ENCODE data around the gene ZC3H13. TPM values are rescaled to one million over a fixed set of nuclear protein-coding genes. Genes with fewer than 3 reads are reported as not detected.
"Not testable (repeated sequence)": the region's sequence is repeated elsewhere in the genome, so short reads cannot be mapped to it uniquely, and the experiment has no call there.

The ZC3H13 gene
- total RNA-seq, 1 experiment from 2014 or later = 378 TPM

GRCh38 chr13:45989607-45990006 is 62.9 kb downstream of the ZC3H13 start:
- Histone ChIP-seq H3K4me1 (ENCODE audit: insufficient read depth, low read length, poor library complexity, severe bottlenecking) (peaks cover 26% of the 10 kb centered on the region), H3K36me3 (ENCODE audit: insufficient read depth, low read length, poor library complexity, severe bottlenecking) (peaks cover 68% of the 10 kb centered on the region), H3K9me3 (ENCODE audit: low read depth, low read length, poor library complexity, severe bottlenecking) (no peaks in the 10 kb centered on the region), H3K4me3 (ENCODE audit: low read depth, low read length, poor library complexity, severe bottlenecking) (no peak overlapping the region), H3K27ac (ENCODE audit: low read depth, low read length, poor library complexity, severe bottlenecking) (peak overlapping the region; percentile 8), H3K27me3 (replicated peaks; ENCODE audit: insufficient read depth, low read depth, low read length, poor library complexity) (no peaks in the 10 kb centered on the region)
- no peak for DNase-seq (ENCODE audit: low spot score)
- TF ChIP-seq CTCF (conservative IDR thresholded peaks at IDR 0.05; ENCODE audit: low read depth, low read length) (no peak), EZH2 (IDR thresholded peaks at IDR 0.05; ENCODE audit: borderline replicate concordance, low read depth, low read length, poor library complexity, severe bottlenecking) (no peak)
- ChIA-PET POLR2A (ENCODE audit: low non-redundant PET) (no interaction called here), CTCF (no interaction called here)
- BruUV-seq (replicated peaks) = no TSS peak
- intact Hi-C loops (cut with micrococcal nuclease; ENCODE audit: unreplicated experiment) = no loop called here

GRCh38 chr13:45981127-45981526 is 71.4 kb downstream of the ZC3H13 start:
- H3K4me3 ChIP-seq (ENCODE audit: low read depth, low read length, poor library complexity, severe bottlenecking); H3K27me3 ChIP-seq (replicated peaks; ENCODE audit: insufficient read depth, low read depth, low read length, poor library complexity); BruUV-seq (replicated peaks); DNase-seq (ENCODE audit: low spot score); H3K4me1 ChIP-seq (ENCODE audit: insufficient read depth, low read length, poor library complexity, severe bottlenecking); POLR2A ChIA-PET (ENCODE audit: low non-redundant PET); CTCF ChIA-PET; H3K27ac ChIP-seq (ENCODE audit: low read depth, low read length, poor library complexity, severe bottlenecking); H3K9me3 ChIP-seq (ENCODE audit: low read depth, low read length, poor library complexity, severe bottlenecking); intact Hi-C loops (cut with micrococcal nuclease; ENCODE audit: unreplicated experiment): not testable (repeated sequence)
- peaks cover 90% of the 10 kb centered on the region for H3K36me3 ChIP-seq (ENCODE audit: insufficient read depth, low read length, poor library complexity, severe bottlenecking)

GRCh38 chr13:45975337-45975736 is 77.2 kb downstream of the ZC3H13 start:
- TF ChIP-seq EZH2 (IDR thresholded peaks at IDR 0.05; ENCODE audit: borderline replicate concordance, low read depth, low read length, poor library complexity, severe bottlenecking) = no peak
- peaks cover 100% of the 10 kb centered on the region for H3K36me3 ChIP-seq (ENCODE audit: insufficient read depth, low read length, poor library complexity, severe bottlenecking)
- peaks cover 11% of the 10 kb centered on the region for H3K4me1 ChIP-seq (ENCODE audit: insufficient read depth, low read length, poor library complexity, severe bottlenecking)
- DNase-seq (ENCODE audit: low spot score) = no peak
- H3K9me3 ChIP-seq (ENCODE audit: low read depth, low read length, poor library complexity, severe bottlenecking) = no peaks in the 10 kb centered on the region
- no peaks in the 10 kb centered on the region for H3K27me3 ChIP-seq (replicated peaks; ENCODE audit: insufficient read depth, low read depth, low read length, poor library complexity)
- intact Hi-C loops (cut with micrococcal nuclease; ENCODE audit: unreplicated experiment) = no loop called here
- TSS peak; percentile 91 for BruUV-seq (replicated peaks)
- H3K27ac ChIP-seq (ENCODE audit: low read depth, low read length, poor library complexity, severe bottlenecking) = peak overlapping the region; percentile 36
- ChIA-PET POLR2A (ENCODE audit: low non-redundant PET) (no interaction called here), CTCF (no interaction called here)
- H3K4me3 ChIP-seq (ENCODE audit: low read depth, low read length, poor library complexity, severe bottlenecking) = no peak overlapping the region

- no peak for TF ChIP-seq EZH2 (IDR thresholded peaks at IDR 0.05; ENCODE audit: borderline replicate concordance, low read depth, low read length, poor library complexity, severe bottlenecking)
- TF ChIP-seq CTCF (conservative IDR thresholded peaks at IDR 0.05; ENCODE audit: low read depth, low read length) = no peak
- Histone ChIP-seq H3K27me3 (replicated peaks; ENCODE audit: insufficient read depth, low read depth, low read length, poor library complexity) (no peaks in the 10 kb centered on the region), H3K4me3 (ENCODE audit: low read depth, low read length, poor library complexity, severe bottlenecking) (no peak overlapping the region), H3K4me1 (ENCODE audit: insufficient read depth, low read length, poor library complexity, severe bottlenecking) (peaks cover 11% of the 10 kb centered on the region), H3K36me3 (ENCODE audit: insufficient read depth, low read length, poor library complexity, severe bottlenecking) (peaks cover 100% of the 10 kb centered on the region), H3K27ac (ENCODE audit: low read depth, low read length, poor library complexity, severe bottlenecking) (no peak overlapping the region), H3K9me3 (ENCODE audit: low read depth, low read length, poor library complexity, severe bottlenecking) (no peaks in the 10 kb centered on the region)
- no peak for DNase-seq (ENCODE audit: low spot score)
- ChIA-PET POLR2A (ENCODE audit: low non-redundant PET) (no interaction called here), CTCF (no interaction called here)
- intact Hi-C loops (cut with micrococcal nuclease; ENCODE audit: unreplicated experiment) = no loop called here
- BruUV-seq (replicated peaks) = no TSS peak
Measured at GRCh38 chr13:45974500-45974899, 78.0 kb downstream of the ZC3H13 start.

All from A673 (cell line).